Measurements from ENCODE around the gene PLA2G6.

DNA sequence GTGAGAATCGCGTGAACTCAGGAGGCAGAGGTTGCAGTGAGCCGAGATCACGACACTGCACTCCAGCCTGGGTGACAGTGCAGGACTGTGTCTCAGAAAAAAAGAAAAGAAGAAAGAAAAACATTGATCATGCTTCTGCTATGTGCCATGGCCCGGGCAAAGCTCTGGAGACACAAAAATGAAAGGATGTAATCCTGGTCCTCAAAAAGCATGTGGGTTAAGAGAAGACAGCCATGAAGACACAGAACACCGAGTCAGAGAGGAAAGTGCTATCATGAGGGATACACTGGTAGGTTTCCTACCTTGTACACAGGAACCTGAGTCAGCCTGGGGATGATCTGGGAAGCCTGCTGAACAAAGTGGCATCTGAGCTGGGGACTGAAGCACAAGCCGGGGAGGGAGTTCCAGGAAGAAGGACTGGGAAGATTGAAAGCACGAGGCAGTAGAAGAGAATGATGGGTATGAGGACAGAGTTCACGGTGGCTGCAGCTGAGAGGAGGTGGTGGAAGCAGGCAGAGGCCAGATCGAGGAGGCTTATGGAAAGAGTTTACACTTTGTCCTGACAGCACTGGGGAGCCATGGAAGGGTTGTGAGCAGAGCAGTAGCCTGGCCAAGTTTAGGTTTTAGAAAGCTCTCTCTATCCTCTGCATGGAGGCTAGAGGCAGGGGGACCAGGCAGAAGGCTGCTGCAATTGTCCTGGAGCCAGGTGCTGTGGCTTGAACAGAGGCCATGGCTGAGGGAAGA lies 10.3 kb upstream of the PLA2G6 start:
- no peak for TF ChIP-seq POLR2A (IDR thresholded peaks at IDR 0.05)
- TF ChIP-seq POLR2AphosphoS5 (IDR thresholded peaks at IDR 0.05), result no peak
- TF ChIP-seq, protein P1, sequence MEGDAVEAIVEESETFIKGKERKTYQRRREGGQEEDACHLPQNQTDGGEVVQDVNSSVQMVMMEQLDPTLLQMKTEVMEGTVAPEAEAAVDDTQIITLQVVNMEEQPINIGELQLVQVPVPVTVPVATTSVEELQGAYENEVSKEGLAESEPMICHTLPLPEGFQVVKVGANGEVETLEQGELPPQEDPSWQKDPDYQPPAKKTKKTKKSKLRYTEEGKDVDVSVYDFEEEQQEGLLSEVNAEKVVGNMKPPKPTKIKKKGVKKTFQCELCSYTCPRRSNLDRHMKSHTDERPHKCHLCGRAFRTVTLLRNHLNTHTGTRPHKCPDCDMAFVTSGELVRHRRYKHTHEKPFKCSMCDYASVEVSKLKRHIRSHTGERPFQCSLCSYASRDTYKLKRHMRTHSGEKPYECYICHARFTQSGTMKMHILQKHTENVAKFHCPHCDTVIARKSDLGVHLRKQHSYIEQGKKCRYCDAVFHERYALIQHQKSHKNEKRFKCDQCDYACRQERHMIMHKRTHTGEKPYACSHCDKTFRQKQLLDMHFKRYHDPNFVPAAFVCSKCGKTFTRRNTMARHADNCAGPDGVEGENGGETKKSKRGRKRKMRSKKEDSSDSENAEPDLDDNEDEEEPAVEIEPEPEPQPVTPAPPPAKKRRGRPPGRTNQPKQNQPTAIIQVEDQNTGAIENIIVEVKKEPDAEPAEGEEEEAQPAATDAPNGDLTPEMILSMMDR (IDR thresholded peaks at IDR 0.05), result no peak

Data from prostate gland (tissue), 2 donors.